Gastroesophageal sphincter (tissue), 4 donors: ENCODE results near the gene CUL9. TPM values are rescaled to one million over a fixed set of nuclear protein-coding genes. Genes with fewer than 3 reads are reported as not detected.

ENCODE experiments used
- ATAC-seq: fragments of 150-250 bp; one replicate; pipeline ENCODE4 v1.9.1; 2016; ENCODE audit warnings: mild to moderate bottlenecking, moderate library complexity
- H3K27ac ChIP-seq, 4 donors: fragments of 200-600 bp; sonication (generic) in 3 of 4; 1 replicate in 3 of 4; 2 replicates in 1 of 4; pipeline ENCODE4 v1.5.1; 2016 to 2019
- H3K27me3 ChIP-seq: fragments of 200-600 bp; sonication (generic); one replicate; pipeline ENCODE4 v1.5.1; 2019
- H3K36me3 ChIP-seq, 2 donors: fragments of 200-600 bp; sonication (generic); one replicate each; pipeline ENCODE4 v1.5.1; 2019; ENCODE audit warnings: control low read depth in 1 of 2
- H3K4me1 ChIP-seq, 3 donors: fragments of 200-600 bp; sonication (generic); 1 replicate in 2 of 3; 2 replicates in 1 of 3; pipeline ENCODE4 v1.5.1; 2016 to 2019; ENCODE audit warnings: control low read depth in 2 of 3
- H3K4me3 ChIP-seq, 2 donors: fragments of 200-600 bp; sonication (generic); one replicate each; pipeline ENCODE4 v1.5.1; 2019; ENCODE audit warnings: mild to moderate bottlenecking in 1 of 2, moderate library complexity in 1 of 2
- H3K9me3 ChIP-seq, 3 donors: fragments of 200-600 bp; sonication (generic); one replicate each; pipeline ENCODE4 v1.5.1; 2017 to 2019; ENCODE audit warnings: control low read depth in 2 of 3
- CTCF ChIP-seq, 4 experiments: fragments of 200-600 bp in 2 of 4; fragments of 450-650 bp in 2 of 4; sonication (generic) in 1 of 4; IDR thresholded peaks; one replicate each; pipeline ENCODE4 v1.5.1; 2017 to 2019; ENCODE audit warnings: antibody characterized with exemption in 4 of 4, mild to moderate bottlenecking in 2 of 4, moderate library complexity in 2 of 4
- EP300 ChIP-seq: sonication (generic); formaldehyde crosslinking; IDR thresholded peaks from one replicate; pipeline ENCODE4 v1.6.1; 2017; ENCODE audit warnings: antibody characterized with exemption, mild to moderate bottlenecking
- POLR2A ChIP-seq, 2 donors: fragments of 450-650 bp; IDR thresholded peaks; one replicate each; pipeline ENCODE4 v1.6.1; 2017; ENCODE audit warnings: antibody characterized with exemption in 2 of 2, mild to moderate bottlenecking in 2 of 2, moderate library complexity in 1 of 2
- POLR2AphosphoS5 ChIP-seq: sonication (generic); formaldehyde crosslinking; IDR thresholded peaks from one replicate; pipeline ENCODE4 v1.6.1; 2017; ENCODE audit warnings: antibody characterized with exemption
- WGBS, 2 donors: methylation state at CpG; one replicate each; pipeline ENCODE4 v1.1.5; 2018; ENCODE audit warnings: low coverage in 1 of 2; 5-methylcytosine and 5-hydroxymethylcytosine counted together
- total RNA-seq, 4 donors: library from RNA; depleted of rRNA; stranded (reverse); fragments of >200 nt; gene quantifications; one replicate each; pipeline ENCODE4 v1.1.0, GENCODE V29; 2016

Gene CUL9
- total RNA-seq, 4 donors from 2014 or later, result 23.2 to 36.6 (median 24.2) TPM

DNA sequence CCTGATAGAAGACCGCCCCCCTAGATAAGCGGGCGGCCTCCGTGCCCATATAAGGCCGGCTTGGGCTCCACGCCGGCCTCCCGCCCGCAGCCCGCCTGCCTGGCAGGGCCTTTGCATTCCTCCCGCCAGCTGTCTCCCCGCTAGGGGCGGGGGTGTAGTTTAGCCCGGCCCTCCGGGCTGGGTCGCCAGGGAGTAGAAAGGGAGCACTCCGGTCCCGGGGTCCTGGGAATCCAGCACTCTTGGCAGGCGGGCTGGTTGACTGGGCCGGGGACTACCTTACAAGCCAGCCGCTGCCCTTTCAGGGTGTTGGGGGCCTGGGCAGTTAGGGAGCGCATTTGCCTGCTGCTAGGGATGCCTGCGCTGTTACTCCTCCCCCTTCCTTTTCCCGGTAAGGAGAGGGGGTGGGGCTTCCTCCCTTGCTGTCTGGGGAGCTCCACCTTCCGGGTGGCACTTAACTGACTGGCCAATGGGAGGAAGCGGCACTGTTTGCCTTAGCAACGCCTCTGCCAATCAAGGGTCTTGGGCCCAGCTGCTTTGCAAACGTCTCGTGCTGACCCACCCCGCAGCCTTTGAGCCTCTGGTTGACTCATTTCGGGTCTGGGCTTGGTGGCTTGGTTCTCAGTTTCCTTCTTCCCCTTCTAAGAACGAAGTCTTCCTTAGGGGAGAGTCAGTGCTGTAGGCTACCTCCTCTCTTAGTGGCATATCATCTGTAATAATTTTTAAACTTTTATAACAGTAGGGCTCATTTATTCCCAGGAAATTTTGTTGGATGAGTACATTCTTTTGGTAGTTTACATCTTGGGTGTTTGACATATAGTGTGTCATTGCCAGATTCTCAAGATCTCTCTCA is 7.5 kb upstream of the CUL9 start:
- peaks cover 0 to 64% (median 29%) of the 10 kb centered on the region in 3 donors for H3K4me1 ChIP-seq
- WGBS, 2 donors, result 0% methylated on average over 5 to 12 of the region's 32 CpGs
- H3K9me3 ChIP-seq, result no peaks in the 10 kb centered on the region
- peak overlapping the region; percentile 92 to 100 (median 100) for H3K27ac ChIP-seq
- peak; percentile 84 for ATAC-seq
- H3K36me3 ChIP-seq, result peaks cover 0 to 42% of the 10 kb centered on the region in 2 donors
- peak in 3 of 4 experiments; percentile 37 to 50 (median 39) for TF ChIP-seq CTCF (IDR thresholded peaks at IDR 0.05)
- TF ChIP-seq POLR2AphosphoS5, result peak; percentile 78
- TF ChIP-seq EP300, result no peak
- TF ChIP-seq POLR2A (IDR thresholded peaks at IDR 0.05), result peak; percentile 23 to 32
- peak overlapping the region; percentile 62 to 99 for H3K4me3 ChIP-seq
- H3K27me3 ChIP-seq, result no peaks in the 10 kb centered on the region

- Histone ChIP-seq H3K4me3 (no peak overlapping the region), H3K9me3 (no peaks in the 10 kb centered on the region), H3K27ac (peak overlapping the region in 3 of 4 donors; percentile 99 to 100 (median 100)), H3K27me3 (no peaks in the 10 kb centered on the region), H3K4me1 (peaks cover 0 to 58% (median 29%) of the 10 kb centered on the region in 3 donors), H3K36me3 (peaks cover 0 to 56% of the 10 kb centered on the region in 2 donors)
- 86% methylated on average over 8 of the region's 11 CpGs; no CpG with 5 or more reads in 1 of the 2 donors for WGBS, 2 donors
- TF ChIP-seq CTCF (IDR thresholded peaks at IDR 0.05) (no peak), POLR2AphosphoS5 (no peak), EP300 (no peak), POLR2A (IDR thresholded peaks at IDR 0.05) (no peak)
- no peak for ATAC-seq
Observed at GRCh38 chr6:43175676-43176422, 6.1 kb upstream of the CUL9 start.

- peaks cover 0 to 64% (median 29%) of the 10 kb centered on the region in 3 donors for H3K4me1 ChIP-seq
- H3K27ac ChIP-seq, result peak overlapping the region in 3 of 4 donors; percentile 99 to 100 (median 100)
- ATAC-seq, result no peak
- TF ChIP-seq EP300 (no peak), CTCF (IDR thresholded peaks at IDR 0.05) (no peak), POLR2AphosphoS5 (no peak), POLR2A (IDR thresholded peaks at IDR 0.05) (no peak)
- 55% methylated on average over 4 of the region's 6 CpGs; no CpG with 5 or more reads in 1 of the 2 donors for WGBS, 2 donors
- no peak overlapping the region for H3K4me3 ChIP-seq
- H3K27me3 ChIP-seq, result no peaks in the 10 kb centered on the region
- H3K9me3 ChIP-seq, result no peaks in the 10 kb centered on the region
- peaks cover 0 to 56% of the 10 kb centered on the region in 2 donors for H3K36me3 ChIP-seq
Observed at GRCh38 chr6:43176423-43176786, 5.6 kb upstream of the CUL9 start.

GRCh38 chr6:43178150-43178549 is 3.8 kb upstream of the CUL9 start:
- WGBS, 2 donors, result 70 to 82% methylated on average over 3 to 5 of the region's 12 CpGs
- Histone ChIP-seq H3K27me3 (no peaks in the 10 kb centered on the region), H3K9me3 (no peaks in the 10 kb centered on the region), H3K36me3 (peaks cover 0 to 56% of the 10 kb centered on the region in 2 donors), H3K27ac (peak overlapping the region in 2 of 4 donors; percentile 41 to 84), H3K4me3 (no peak overlapping the region), H3K4me1 (peaks cover 2 to 71% (median 27%) of the 10 kb centered on the region in 3 donors)
- TF ChIP-seq CTCF (IDR thresholded peaks at IDR 0.05) (no peak), POLR2AphosphoS5 (no peak), EP300 (no peak), POLR2A (IDR thresholded peaks at IDR 0.05) (no peak)
- no peak for ATAC-seq
